H1 (cell line): ENCODE data around the gene FRMPD4. TPM values are rescaled to one million over a fixed set of nuclear protein-coding genes. Genes with fewer than 3 reads are reported as not detected.

Experiments
- CTCF ChIA-PET: fragments of 300-600 bp; sonication (Branson Sonifier 250); formaldehyde crosslinking; loops from one replicate; lab custom pipeline; 2021; ENCODE audit not compliant: partially characterized antibody; lab: Charles Lee
- POLR2A ChIA-PET: fragments of 300-600 bp; sonication (Branson Sonifier 250); formaldehyde crosslinking; loops from one replicate; lab custom pipeline; 2021; ENCODE audit warnings: inconsistent platforms; ENCODE audit not compliant: partially characterized antibody; lab: Charles Lee
- DNase-seq, 2 experiments: peaks; one replicate each; pipeline versions ENCODE4 v3.0.0 to v3.0.0-alpha.2; 2010 to 2022; ENCODE audit warnings: low spot score in 2 of 2, low read depth in 1 of 2, mixed read lengths in 1 of 2
- FAIRE-seq: peaks from 2 replicates; lab custom pipeline; 2011; peaks lifted over from hg19 to GRCh38; lab: Jason Lieb, UNC
- H2AFZ ChIP-seq: 2 replicates; pipeline ENCODE4 v1.8.1; 2012; ENCODE audit warnings: low read length, inconsistent platforms
- H2AK5ac ChIP-seq: 2 replicates; pipeline ENCODE4 v1.6.1; 2013; ENCODE audit warnings: low read depth, low read length
- H2BK120ac ChIP-seq: replicated peaks from 2 replicates; pipeline ENCODE3; 2013; ENCODE audit warnings: low read depth, low read length, inconsistent platforms
- H2BK12ac ChIP-seq: 2 replicates; pipeline ENCODE4 v1.6.1; 2013; ENCODE audit warnings: low read depth, low read length
- H2BK15ac ChIP-seq: 2 replicates; pipeline ENCODE4 v1.6.1; 2013; ENCODE audit warnings: low read length
- H2BK20ac ChIP-seq: 2 replicates; pipeline ENCODE4 v1.6.1; 2013; ENCODE audit warnings: low read length
- H2BK5ac ChIP-seq: 2 replicates; pipeline ENCODE4 v1.6.1; 2013; ENCODE audit warnings: low read depth, low read length
- H3K14ac ChIP-seq: 2 replicates; pipeline ENCODE4 v1.6.1; 2013; ENCODE audit warnings: inconsistent platforms; ENCODE audit not compliant: insufficient read length
- H3K18ac ChIP-seq: 2 replicates; pipeline ENCODE4 v1.6.1; 2013; ENCODE audit warnings: low read length; ENCODE audit errors: extremely low read depth
- H3K23ac ChIP-seq: 2 replicates; pipeline ENCODE4 v1.6.1; 2013; ENCODE audit warnings: inconsistent platforms; ENCODE audit not compliant: insufficient read length
- H3K23me2 ChIP-seq: 2 replicates; pipeline ENCODE4 v1.6.1; 2013; ENCODE audit warnings: low read depth, low read length
- H3K27ac ChIP-seq: 2 replicates; pipeline ENCODE4 v1.6.1; 2011; ENCODE audit warnings: low read depth, low read length, inconsistent platforms
- H3K27me3 ChIP-seq, 4 experiments: replicated peaks in 1 of 4; 1 replicate in 1 of 4; 2 replicates in 3 of 4; pipeline versions ENCODE4 v1.6.1 to v1.8.1; 2011 to 2013; ENCODE audit warnings: low read length in 3 of 4, mild to moderate bottlenecking in 3 of 4, inconsistent platforms in 2 of 4, mixed read lengths in 2 of 4, moderate library complexity in 1 of 4; ENCODE audit not compliant: control insufficient read depth in 3 of 4, insufficient read depth in 3 of 4; ENCODE audit errors: extremely low read depth in 1 of 4
- H3K36me3 ChIP-seq, 4 experiments: 2 replicates each; pipeline versions ENCODE4 v1.6.1 to v1.8.1; 2011 to 2013; ENCODE audit warnings: mild to moderate bottlenecking in 4 of 4, low read length in 3 of 4, moderate library complexity in 2 of 4, control low read depth in 1 of 4, inconsistent platforms in 1 of 4; ENCODE audit not compliant: insufficient read depth in 4 of 4, control insufficient read depth in 2 of 4
- H3K4ac ChIP-seq: replicated peaks from 2 replicates; pipeline ENCODE3; 2013; ENCODE audit warnings: low read length, low read depth, mixed read lengths, inconsistent platforms; ENCODE audit not compliant: insufficient read length
- H3K4me1 ChIP-seq, 4 experiments: replicated peaks in 1 of 4; 1 replicate in 1 of 4; 2 replicates in 3 of 4; pipeline versions ENCODE4 v1.6.1 to v1.8.1; 2011 to 2013; ENCODE audit warnings: low read length in 3 of 4, inconsistent platforms in 2 of 4, mixed read lengths in 1 of 4; ENCODE audit not compliant: insufficient read depth in 4 of 4, control insufficient read depth in 3 of 4
- H3K4me2 ChIP-seq, 2 experiments: 2 replicates each; pipeline versions ENCODE4 v1.6.1 to v1.8.1; 2011 to 2013; ENCODE audit warnings: low read depth in 2 of 2, low read length in 2 of 2, control low read depth in 1 of 2, inconsistent platforms in 1 of 2, mild to moderate bottlenecking in 1 of 2; ENCODE audit not compliant: insufficient read depth in 1 of 2
- H3K4me3 ChIP-seq, 4 experiments: fragments of 200-600, 300-600 bp in 1 of 4; sonication (generic), shearing (Covaris generic), sonication (Bioruptor Twin) in 1 of 4; 2 replicates each; pipeline versions ENCODE4 v1.5.1 to v1.8.1; 2011 to 2016; ENCODE audit warnings: low read length in 4 of 4, low read depth in 3 of 4, control low read depth in 2 of 4, inconsistent platforms in 2 of 4, mild to moderate bottlenecking in 2 of 4, mixed read lengths in 1 of 4, moderate library complexity in 1 of 4; ENCODE audit not compliant: insufficient read depth in 2 of 4; ENCODE audit errors: extremely low read depth in 1 of 4
- H3K56ac ChIP-seq: replicated peaks from 2 replicates; pipeline ENCODE3; 2013; ENCODE audit warnings: low read depth, mild to moderate bottlenecking, mixed read lengths, low read length, inconsistent platforms; ENCODE audit not compliant: insufficient read length
- H3K79me1 ChIP-seq: 2 replicates; pipeline ENCODE4 v1.6.1; 2013; ENCODE audit warnings: low read depth, low read length, control low read depth
- H3K79me2 ChIP-seq, 2 experiments: 2 replicates each; pipeline versions ENCODE4 v1.6.1 to v1.8.1; 2012 to 2013; ENCODE audit warnings: low read length in 2 of 2, mild to moderate bottlenecking in 2 of 2, inconsistent platforms in 1 of 2; ENCODE audit not compliant: insufficient read depth in 2 of 2, control insufficient read depth in 1 of 2
- H3K9ac ChIP-seq, 4 experiments: replicated peaks in 1 of 4; 1 replicate in 1 of 4; 2 replicates in 3 of 4; pipeline versions ENCODE4 v1.6.1 to v1.8.1; 2011 to 2013; ENCODE audit warnings: low read depth in 3 of 4, low read length in 3 of 4, control low read depth in 2 of 4, mild to moderate bottlenecking in 2 of 4, moderate library complexity in 2 of 4, inconsistent platforms in 1 of 4; ENCODE audit errors: extremely low read depth in 1 of 4
- H3K9me3 ChIP-seq, 2 experiments: 2 replicates each; pipeline versions ENCODE4 v1.6.1 to v1.8.1; 2012 to 2013; ENCODE audit warnings: mild to moderate bottlenecking in 2 of 2, moderate library complexity in 2 of 2, control low read depth in 1 of 2, inconsistent platforms in 1 of 2, low read depth in 1 of 2, low read length in 1 of 2, mixed read lengths in 1 of 2; ENCODE audit not compliant: insufficient read depth in 2 of 2
- H4K20me1 ChIP-seq, 2 experiments: replicated peaks in 1 of 2; 2 replicates each; pipeline versions ENCODE3 to v1.8.1; 2011 to 2013; ENCODE audit warnings: inconsistent platforms in 2 of 2, low read length in 2 of 2, mild to moderate bottlenecking in 1 of 2; ENCODE audit not compliant: insufficient read depth in 2 of 2, control insufficient read depth in 1 of 2
- H4K5ac ChIP-seq: 2 replicates; pipeline ENCODE4 v1.6.1; 2013; ENCODE audit warnings: low read length, low read depth, mixed read lengths, inconsistent platforms; ENCODE audit not compliant: insufficient read length
- H4K8ac ChIP-seq: 2 replicates; pipeline ENCODE4 v1.8.0; 2013; ENCODE audit warnings: mild to moderate bottlenecking, moderate library complexity, low read length, inconsistent platforms; ENCODE audit not compliant: insufficient read depth; ENCODE audit errors: extremely low read depth
- H4K91ac ChIP-seq: replicated peaks from 2 replicates; pipeline ENCODE3; 2013; ENCODE audit warnings: low read length, mixed read lengths, inconsistent platforms; ENCODE audit not compliant: insufficient read length
- CBX5 ChIP-seq: fragments of 300-800, 300-1000 bp; sonication (generic); IDR thresholded peaks from 2 replicates; pipeline ENCODE4 v1.7.1; 2016; ENCODE audit warnings: antibody characterized with exemption, low read length, low read depth
- NANOG ChIP-seq: IDR thresholded peaks from 2 replicates; pipeline ENCODE4 v1.6.1; 2011; ENCODE audit warnings: low read length, low read depth, mild to moderate bottlenecking, inconsistent platforms; ENCODE audit not compliant: insufficient read depth, poor library complexity, severe bottlenecking
- YY1 ChIP-seq: IDR thresholded peaks from 2 replicates; pipeline ENCODE4 v1.6.1; 2011; ENCODE audit warnings: low read depth, mild to moderate bottlenecking, low read length
- WGBS, 2 experiments: shearing (Covaris generic) in 1 of 2; methylation state at CpG; one replicate each; pipeline versions ENCODE4 v1.1.6 to v1.1.7; 2013 to 2015; ENCODE audit warnings: low lambda C conversion rate in 2 of 2, mixed read lengths in 2 of 2, inconsistent platforms in 1 of 2, low coverage in 1 of 2, missing lambda C conversion rate in 1 of 2; ENCODE audit not compliant: insufficient replicate concordance in 2 of 2, insufficient coverage in 1 of 2, insufficient read length in 1 of 2; ENCODE audit errors: extremely low coverage in 1 of 2, missing lambda C conversion rate in 1 of 2; 5-methylcytosine and 5-hydroxymethylcytosine counted together
- polyA plus RNA-seq, 7 experiments: library from polyadenylated mRNA; depleted of rRNA in 3 of 7; stranded (reverse) in 5 of 7; unstranded in 2 of 7; fragments of >200 nt in 5 of 7; fragments of 200-250 nt in 2 of 7; gene quantifications; 1 replicate in 5 of 7; 2 replicates in 1 of 7; 4 replicates in 1 of 7; pipeline versions ENCODE4 v1.2.1 to v1.2.3, GENCODE V29; 2011 to 2013; ENCODE audit warnings: missing spikeins in 2 of 7, mixed read lengths in 2 of 7
- total RNA-seq: library from RNA; stranded (reverse); fragmentation: NEBNext Ultra II Directional; extraction: Animal tissue kit (Norgen Biotek cat#: 25700); gene quantifications from 2 replicates; pipeline ENCODE4 v1.2.1, GENCODE V29; 2021
- TF ChIP-seq, protein P1 (sequence below), 3 experiments: IDR thresholded peaks; 1 replicate in 2 of 3; 2 replicates in 1 of 3; pipeline versions ENCODE4 v1.5.1 to v1.6.1; 2011; ENCODE audit warnings: low read length in 3 of 3, mild to moderate bottlenecking in 3 of 3, inconsistent platforms in 2 of 3, low read depth in 1 of 3, moderate library complexity in 1 of 3; ENCODE audit not compliant: insufficient read depth in 1 of 3; ENCODE audit errors: control extremely low read depth in 1 of 3
- TF ChIP-seq, protein P2 (sequence below): IDR thresholded peaks from 2 replicates; pipeline ENCODE4 v1.6.1; 2012; ENCODE audit warnings: inconsistent platforms

The FRMPD4 gene
- total and polyA plus RNA-seq, 2 of the 8 experiments (the other 6 are each of a cell fraction or from before 2014, with no cell fraction given): 0.02 to 0.37 TPM

DNA sequence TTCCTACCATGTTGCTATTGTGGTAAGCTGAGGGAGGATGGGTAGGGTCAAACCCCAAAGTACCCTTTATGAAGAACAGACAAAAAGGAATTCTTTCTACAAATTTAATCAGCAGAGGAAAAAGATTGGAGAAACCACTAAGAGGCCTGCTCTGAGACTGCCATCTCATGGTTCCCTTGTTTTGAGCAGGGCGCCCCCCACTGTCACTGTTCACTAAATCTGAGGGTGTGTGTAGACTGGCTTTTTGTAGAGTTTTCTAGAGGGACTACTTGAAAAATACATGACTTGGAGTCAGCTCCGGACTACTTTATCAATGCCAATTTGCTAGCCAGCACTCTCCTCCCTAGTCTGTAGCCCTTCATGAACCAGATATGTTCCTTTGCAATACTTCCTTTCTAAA is 324.8 kb downstream of the FRMPD4 start:
- Histone ChIP-seq H3K23ac (no peak overlapping the region), H2BK20ac (no peak overlapping the region), H2BK120ac (no peak overlapping the region), H3K4me3 (no peak overlapping the region), H2BK12ac (no peak overlapping the region), H3K79me1 (no peaks in the 10 kb centered on the region), H3K79me2 (no peaks in the 10 kb centered on the region), H3K27me3 (no peaks in the 10 kb centered on the region), H2BK15ac (no peak overlapping the region), H3K14ac (no peak overlapping the region), H3K4me1 (no peaks in the 10 kb centered on the region), H3K23me2 (no peaks in the 10 kb centered on the region), H4K8ac (no peak overlapping the region), H2AFZ (no peak overlapping the region), H4K20me1 (no peaks in the 10 kb centered on the region), H3K9me3 (no peaks in the 10 kb centered on the region), H2AK5ac (no peak overlapping the region), H3K4me2 (no peak overlapping the region), H4K91ac (no peak overlapping the region), H2BK5ac (no peak overlapping the region), H3K36me3 (no peaks in the 10 kb centered on the region), H3K18ac (no peak overlapping the region), H4K5ac (no peak overlapping the region), H3K4ac (no peak overlapping the region), H3K27ac (no peak overlapping the region), H3K56ac (no peak overlapping the region), H3K9ac (no peak overlapping the region)
- peak in 1 of 2 experiments; percentile 46 for DNase-seq
- FAIRE-seq: no peak
- ChIA-PET CTCF (interaction anchor here (1.3 kb wide), 1 partner anchor 382 kb away, joined by 3 read pairs; no protein-coding TSS in a partner anchor), POLR2A (no interaction called here)
- 63% methylated on average over 2 of the region's 2 CpGs; no CpG with 5 or more reads in 1 of the 2 experiments for WGBS, 2 experiments
- TF ChIP-seq, protein P1, sequence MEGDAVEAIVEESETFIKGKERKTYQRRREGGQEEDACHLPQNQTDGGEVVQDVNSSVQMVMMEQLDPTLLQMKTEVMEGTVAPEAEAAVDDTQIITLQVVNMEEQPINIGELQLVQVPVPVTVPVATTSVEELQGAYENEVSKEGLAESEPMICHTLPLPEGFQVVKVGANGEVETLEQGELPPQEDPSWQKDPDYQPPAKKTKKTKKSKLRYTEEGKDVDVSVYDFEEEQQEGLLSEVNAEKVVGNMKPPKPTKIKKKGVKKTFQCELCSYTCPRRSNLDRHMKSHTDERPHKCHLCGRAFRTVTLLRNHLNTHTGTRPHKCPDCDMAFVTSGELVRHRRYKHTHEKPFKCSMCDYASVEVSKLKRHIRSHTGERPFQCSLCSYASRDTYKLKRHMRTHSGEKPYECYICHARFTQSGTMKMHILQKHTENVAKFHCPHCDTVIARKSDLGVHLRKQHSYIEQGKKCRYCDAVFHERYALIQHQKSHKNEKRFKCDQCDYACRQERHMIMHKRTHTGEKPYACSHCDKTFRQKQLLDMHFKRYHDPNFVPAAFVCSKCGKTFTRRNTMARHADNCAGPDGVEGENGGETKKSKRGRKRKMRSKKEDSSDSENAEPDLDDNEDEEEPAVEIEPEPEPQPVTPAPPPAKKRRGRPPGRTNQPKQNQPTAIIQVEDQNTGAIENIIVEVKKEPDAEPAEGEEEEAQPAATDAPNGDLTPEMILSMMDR (IDR thresholded peaks at IDR 0.05; ENCODE audit: control extremely low read depth in 1 of 3, insufficient read depth in 1 of 3, low read depth in 1 of 3, low read length in 3 of 3): peak in 2 of 3 experiments; percentile 13 to 16; a peak in 2 of 4 replicates
- TF ChIP-seq, protein P2, sequence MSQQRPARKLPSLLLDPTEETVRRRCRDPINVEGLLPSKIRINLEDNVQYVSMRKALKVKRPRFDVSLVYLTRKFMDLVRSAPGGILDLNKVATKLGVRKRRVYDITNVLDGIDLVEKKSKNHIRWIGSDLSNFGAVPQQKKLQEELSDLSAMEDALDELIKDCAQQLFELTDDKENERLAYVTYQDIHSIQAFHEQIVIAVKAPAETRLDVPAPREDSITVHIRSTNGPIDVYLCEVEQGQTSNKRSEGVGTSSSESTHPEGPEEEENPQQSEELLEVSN: no peak
- no peak for TF ChIP-seq NANOG
- TF ChIP-seq YY1: no peak
- TF ChIP-seq CBX5: no peak
